ENCODE measurements around the gene EFHC2. TPM values are rescaled to one million over a fixed set of nuclear protein-coding genes. Genes with fewer than 3 reads are reported as not detected.

EFHC2 gene
- polyA plus RNA-seq, 1 donor from 2014 or later, result 0.22 TPM

DNA sequence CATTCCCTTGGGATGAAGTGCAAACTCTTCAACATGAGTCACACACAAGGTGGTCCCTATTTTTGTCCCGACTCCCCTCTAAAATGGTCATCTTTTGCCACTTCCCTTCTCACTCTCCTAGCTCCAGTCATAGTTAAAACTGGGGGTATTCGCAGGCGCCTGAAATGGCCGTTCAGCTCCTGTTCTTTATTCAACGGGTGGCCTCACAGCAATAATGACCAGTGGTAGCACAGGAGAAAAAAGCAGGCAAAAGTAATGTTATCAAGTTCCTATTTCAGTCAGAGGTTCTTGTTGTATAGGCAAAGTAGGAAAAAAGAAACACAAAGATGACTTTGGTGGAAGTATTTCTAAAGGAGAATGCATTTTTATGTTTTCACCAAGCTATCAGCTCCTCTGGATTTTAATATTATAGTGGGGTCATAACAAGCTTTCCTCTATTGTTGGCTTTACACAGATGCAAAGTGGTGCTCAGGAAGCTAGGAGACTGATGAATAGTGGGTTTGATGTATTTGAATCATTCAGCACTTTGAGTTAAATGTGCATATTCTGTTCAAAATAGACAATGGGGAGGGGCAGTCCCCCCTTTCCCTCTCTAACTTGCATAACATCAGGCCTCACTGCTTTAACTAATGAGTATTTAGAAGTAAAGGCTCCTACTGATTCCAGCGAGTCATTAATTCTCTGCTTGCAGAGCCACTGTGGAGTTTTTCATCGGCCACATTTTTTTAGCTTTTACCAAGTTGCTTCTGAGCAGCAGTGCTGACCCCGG, 199.1 kb downstream of the EFHC2 start:
- Histone ChIP-seq H4K20me1 (ENCODE audit: insufficient read depth) (no peaks in the 10 kb centered on the region), H2AFZ (ENCODE audit: low read depth, low read length) (no peak overlapping the region), H3K79me2 (replicated peaks; ENCODE audit: insufficient read depth, low read length) (no peaks in the 10 kb centered on the region), H3K36me3 (ENCODE audit: insufficient read depth, low read length) (no peaks in the 10 kb centered on the region), H3K9me3 (ENCODE audit: low read length) (no peaks in the 10 kb centered on the region), H3K4me2 (ENCODE audit: low read length) (no peak overlapping the region), H3K27me3 (ENCODE audit: insufficient read depth, low read depth, low read length) (no peaks in the 10 kb centered on the region), H3F3A (ENCODE audit: insufficient read depth, low read length, poor library complexity, severe bottlenecking) (no peaks in the 10 kb centered on the region), H3K27ac (ENCODE audit: low read length) (peak overlapping the region; percentile 94), H3K9ac (ENCODE audit: low read length) (no peak overlapping the region), H3K9me2 (ENCODE audit: insufficient read depth, low read length) (no peaks in the 10 kb centered on the region), H3K4me3 (ENCODE audit: low read length) (no peak overlapping the region)
- no peak for TF ChIP-seq EP300 (conservative IDR thresholded peaks at IDR 0.05; ENCODE audit: poor library complexity, severe bottlenecking)
- TF ChIP-seq EZH2 (IDR thresholded peaks at IDR 0.05; ENCODE audit: borderline replicate concordance, insufficient read depth, low read length, poor library complexity, severe bottlenecking), result no peak
- TF ChIP-seq RAD21 (conservative IDR thresholded peaks at IDR 0.05), result no peak
- TF ChIP-seq SMC3 (conservative IDR thresholded peaks at IDR 0.05; ENCODE audit: poor library complexity), result no peak

DNA sequence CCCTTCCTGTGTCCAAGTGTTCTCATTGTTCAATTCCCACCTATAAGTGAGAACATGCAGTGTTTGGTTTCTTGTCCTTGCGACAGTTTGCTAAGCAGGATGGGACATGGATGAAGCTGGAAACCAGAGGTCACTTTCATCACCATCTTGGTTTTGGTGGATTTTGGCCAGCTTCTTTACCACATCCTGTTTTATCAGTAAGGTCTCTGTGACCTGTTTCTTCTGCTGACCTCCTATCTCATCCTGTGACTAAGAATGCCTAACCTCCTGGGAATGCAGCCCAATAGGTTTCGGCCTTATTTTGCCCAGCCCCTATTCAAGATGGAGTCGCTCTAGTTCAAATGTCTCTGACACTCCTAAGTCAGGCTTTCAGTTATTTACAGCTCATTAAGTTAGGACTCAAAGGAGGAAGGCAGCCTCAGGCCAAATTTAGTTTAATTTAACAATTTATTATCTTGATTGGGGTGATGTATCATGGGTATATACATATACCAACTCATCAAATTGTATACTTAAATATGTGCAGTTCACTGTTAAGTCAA, 200.3 kb downstream of the EFHC2 start:
- H3K27ac ChIP-seq (ENCODE audit: low read length), result no peak overlapping the region
- no peaks in the 10 kb centered on the region for H3K9me2 ChIP-seq (ENCODE audit: insufficient read depth, low read length)
- H3F3A ChIP-seq (ENCODE audit: insufficient read depth, low read length, poor library complexity, severe bottlenecking), result no peaks in the 10 kb centered on the region
- no peaks in the 10 kb centered on the region for H3K9me3 ChIP-seq (ENCODE audit: low read length)
- no peak overlapping the region for H3K4me2 ChIP-seq (ENCODE audit: low read length)
- no peak overlapping the region for H3K9ac ChIP-seq (ENCODE audit: low read length)
- H3K27me3 ChIP-seq (ENCODE audit: insufficient read depth, low read depth, low read length), result no peaks in the 10 kb centered on the region
- no peak overlapping the region for H2AFZ ChIP-seq (ENCODE audit: low read depth, low read length)
- H4K20me1 ChIP-seq (ENCODE audit: insufficient read depth), result no peaks in the 10 kb centered on the region
- H3K4me3 ChIP-seq (ENCODE audit: low read length), result no peak overlapping the region
- no peaks in the 10 kb centered on the region for H3K79me2 ChIP-seq (replicated peaks; ENCODE audit: insufficient read depth, low read length)
- no peaks in the 10 kb centered on the region for H3K36me3 ChIP-seq (ENCODE audit: insufficient read depth, low read length)
- TF ChIP-seq SMC3 (conservative IDR thresholded peaks at IDR 0.05; ENCODE audit: poor library complexity) (no peak), TAF1 (IDR thresholded peaks at IDR 0.05; ENCODE audit: low read depth) (no peak), EZH2 (IDR thresholded peaks at IDR 0.05; ENCODE audit: borderline replicate concordance, insufficient read depth, low read length, poor library complexity, severe bottlenecking) (no peak), RAD21 (conservative IDR thresholded peaks at IDR 0.05) (no peak), EP300 (conservative IDR thresholded peaks at IDR 0.05; ENCODE audit: poor library complexity, severe bottlenecking) (no peak), POLR2AphosphoS5 (IDR thresholded peaks at IDR 0.05) (no peak), MXI1 (conservative IDR thresholded peaks at IDR 0.05; ENCODE audit: poor library complexity, severe bottlenecking) (no peak)
- TF ChIP-seq, protein P1, sequence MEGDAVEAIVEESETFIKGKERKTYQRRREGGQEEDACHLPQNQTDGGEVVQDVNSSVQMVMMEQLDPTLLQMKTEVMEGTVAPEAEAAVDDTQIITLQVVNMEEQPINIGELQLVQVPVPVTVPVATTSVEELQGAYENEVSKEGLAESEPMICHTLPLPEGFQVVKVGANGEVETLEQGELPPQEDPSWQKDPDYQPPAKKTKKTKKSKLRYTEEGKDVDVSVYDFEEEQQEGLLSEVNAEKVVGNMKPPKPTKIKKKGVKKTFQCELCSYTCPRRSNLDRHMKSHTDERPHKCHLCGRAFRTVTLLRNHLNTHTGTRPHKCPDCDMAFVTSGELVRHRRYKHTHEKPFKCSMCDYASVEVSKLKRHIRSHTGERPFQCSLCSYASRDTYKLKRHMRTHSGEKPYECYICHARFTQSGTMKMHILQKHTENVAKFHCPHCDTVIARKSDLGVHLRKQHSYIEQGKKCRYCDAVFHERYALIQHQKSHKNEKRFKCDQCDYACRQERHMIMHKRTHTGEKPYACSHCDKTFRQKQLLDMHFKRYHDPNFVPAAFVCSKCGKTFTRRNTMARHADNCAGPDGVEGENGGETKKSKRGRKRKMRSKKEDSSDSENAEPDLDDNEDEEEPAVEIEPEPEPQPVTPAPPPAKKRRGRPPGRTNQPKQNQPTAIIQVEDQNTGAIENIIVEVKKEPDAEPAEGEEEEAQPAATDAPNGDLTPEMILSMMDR (IDR thresholded peaks at IDR 0.05; ENCODE audit: poor library complexity, severe bottlenecking), result no peak
- TF ChIP-seq, protein P2, sequence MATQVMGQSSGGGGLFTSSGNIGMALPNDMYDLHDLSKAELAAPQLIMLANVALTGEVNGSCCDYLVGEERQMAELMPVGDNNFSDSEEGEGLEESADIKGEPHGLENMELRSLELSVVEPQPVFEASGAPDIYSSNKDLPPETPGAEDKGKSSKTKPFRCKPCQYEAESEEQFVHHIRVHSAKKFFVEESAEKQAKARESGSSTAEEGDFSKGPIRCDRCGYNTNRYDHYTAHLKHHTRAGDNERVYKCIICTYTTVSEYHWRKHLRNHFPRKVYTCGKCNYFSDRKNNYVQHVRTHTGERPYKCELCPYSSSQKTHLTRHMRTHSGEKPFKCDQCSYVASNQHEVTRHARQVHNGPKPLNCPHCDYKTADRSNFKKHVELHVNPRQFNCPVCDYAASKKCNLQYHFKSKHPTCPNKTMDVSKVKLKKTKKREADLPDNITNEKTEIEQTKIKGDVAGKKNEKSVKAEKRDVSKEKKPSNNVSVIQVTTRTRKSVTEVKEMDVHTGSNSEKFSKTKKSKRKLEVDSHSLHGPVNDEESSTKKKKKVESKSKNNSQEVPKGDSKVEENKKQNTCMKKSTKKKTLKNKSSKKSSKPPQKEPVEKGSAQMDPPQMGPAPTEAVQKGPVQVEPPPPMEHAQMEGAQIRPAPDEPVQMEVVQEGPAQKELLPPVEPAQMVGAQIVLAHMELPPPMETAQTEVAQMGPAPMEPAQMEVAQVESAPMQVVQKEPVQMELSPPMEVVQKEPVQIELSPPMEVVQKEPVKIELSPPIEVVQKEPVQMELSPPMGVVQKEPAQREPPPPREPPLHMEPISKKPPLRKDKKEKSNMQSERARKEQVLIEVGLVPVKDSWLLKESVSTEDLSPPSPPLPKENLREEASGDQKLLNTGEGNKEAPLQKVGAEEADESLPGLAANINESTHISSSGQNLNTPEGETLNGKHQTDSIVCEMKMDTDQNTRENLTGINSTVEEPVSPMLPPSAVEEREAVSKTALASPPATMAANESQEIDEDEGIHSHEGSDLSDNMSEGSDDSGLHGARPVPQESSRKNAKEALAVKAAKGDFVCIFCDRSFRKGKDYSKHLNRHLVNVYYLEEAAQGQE (IDR thresholded peaks at IDR 0.05; ENCODE audit: borderline replicate concordance), result no peak
